ENCODE data around the gene IFI27L1.

DNA sequence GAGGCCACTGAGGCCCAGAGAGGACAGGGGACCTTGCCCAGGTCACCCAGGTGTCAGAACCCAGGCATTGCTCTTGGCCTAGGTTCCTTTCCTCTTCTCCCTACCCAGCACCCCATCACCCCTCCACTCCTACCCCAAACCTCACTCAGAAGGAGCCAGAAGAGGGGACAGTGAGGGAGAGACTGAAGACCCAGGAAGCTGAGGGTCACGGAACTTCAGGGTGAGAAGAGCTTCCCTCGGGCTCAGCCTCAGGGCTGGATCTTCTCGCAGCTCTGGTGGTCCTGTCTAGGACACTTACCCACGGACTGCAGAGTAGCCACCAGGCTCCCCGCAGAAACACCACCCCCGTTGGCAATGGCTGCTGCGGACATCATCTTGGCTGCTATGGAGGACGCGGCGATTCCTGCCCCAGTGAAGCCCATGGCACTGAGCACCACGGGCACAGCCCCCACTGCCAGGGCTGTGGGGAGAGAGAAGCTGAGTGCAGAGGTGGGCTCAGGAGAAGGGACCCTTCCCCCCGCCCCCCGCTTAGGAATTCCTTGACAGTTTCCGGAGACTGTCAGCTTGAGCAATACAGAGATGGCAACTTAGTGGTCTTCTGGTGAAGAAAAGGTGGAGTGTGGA lies 47.2 kb downstream of the IFI27L1 start:
- TF ChIP-seq, protein P1, sequence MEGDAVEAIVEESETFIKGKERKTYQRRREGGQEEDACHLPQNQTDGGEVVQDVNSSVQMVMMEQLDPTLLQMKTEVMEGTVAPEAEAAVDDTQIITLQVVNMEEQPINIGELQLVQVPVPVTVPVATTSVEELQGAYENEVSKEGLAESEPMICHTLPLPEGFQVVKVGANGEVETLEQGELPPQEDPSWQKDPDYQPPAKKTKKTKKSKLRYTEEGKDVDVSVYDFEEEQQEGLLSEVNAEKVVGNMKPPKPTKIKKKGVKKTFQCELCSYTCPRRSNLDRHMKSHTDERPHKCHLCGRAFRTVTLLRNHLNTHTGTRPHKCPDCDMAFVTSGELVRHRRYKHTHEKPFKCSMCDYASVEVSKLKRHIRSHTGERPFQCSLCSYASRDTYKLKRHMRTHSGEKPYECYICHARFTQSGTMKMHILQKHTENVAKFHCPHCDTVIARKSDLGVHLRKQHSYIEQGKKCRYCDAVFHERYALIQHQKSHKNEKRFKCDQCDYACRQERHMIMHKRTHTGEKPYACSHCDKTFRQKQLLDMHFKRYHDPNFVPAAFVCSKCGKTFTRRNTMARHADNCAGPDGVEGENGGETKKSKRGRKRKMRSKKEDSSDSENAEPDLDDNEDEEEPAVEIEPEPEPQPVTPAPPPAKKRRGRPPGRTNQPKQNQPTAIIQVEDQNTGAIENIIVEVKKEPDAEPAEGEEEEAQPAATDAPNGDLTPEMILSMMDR (IDR thresholded peaks at IDR 0.05), result no peak
- TF ChIP-seq POLR2AphosphoS5 (IDR thresholded peaks at IDR 0.05; ENCODE audit: low read depth, low read length), result no peak
- no peak for TF ChIP-seq SIN3A (IDR thresholded peaks at IDR 0.05; ENCODE audit: borderline replicate concordance, insufficient read depth, low read depth, low read length)

Measured in Panc1 (cell line).